Activated T-helper 9 cell treated with anti-CD3 and anti-CD28 coated beads, Interleukin-2, amount 50 U/mL, for 16 hours (primary cell): ENCODE data around the gene ZBTB39.
"Not testable (repeated sequence)": the region's sequence is repeated elsewhere in the genome, so short reads cannot be mapped to it uniquely, and the experiment has no call there.

Experiments
- DNase-seq: peaks from one replicate; pipeline ENCODE4 v3.0.0-alpha.2; 2020; ENCODE audit warnings: low read depth

Gene ZBTB39, protein sequence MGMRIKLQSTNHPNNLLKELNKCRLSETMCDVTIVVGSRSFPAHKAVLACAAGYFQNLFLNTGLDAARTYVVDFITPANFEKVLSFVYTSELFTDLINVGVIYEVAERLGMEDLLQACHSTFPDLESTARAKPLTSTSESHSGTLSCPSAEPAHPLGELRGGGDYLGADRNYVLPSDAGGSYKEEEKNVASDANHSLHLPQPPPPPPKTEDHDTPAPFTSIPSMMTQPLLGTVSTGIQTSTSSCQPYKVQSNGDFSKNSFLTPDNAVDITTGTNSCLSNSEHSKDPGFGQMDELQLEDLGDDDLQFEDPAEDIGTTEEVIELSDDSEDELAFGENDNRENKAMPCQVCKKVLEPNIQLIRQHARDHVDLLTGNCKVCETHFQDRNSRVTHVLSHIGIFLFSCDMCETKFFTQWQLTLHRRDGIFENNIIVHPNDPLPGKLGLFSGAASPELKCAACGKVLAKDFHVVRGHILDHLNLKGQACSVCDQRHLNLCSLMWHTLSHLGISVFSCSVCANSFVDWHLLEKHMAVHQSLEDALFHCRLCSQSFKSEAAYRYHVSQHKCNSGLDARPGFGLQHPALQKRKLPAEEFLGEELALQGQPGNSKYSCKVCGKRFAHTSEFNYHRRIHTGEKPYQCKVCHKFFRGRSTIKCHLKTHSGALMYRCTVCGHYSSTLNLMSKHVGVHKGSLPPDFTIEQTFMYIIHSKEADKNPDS

DNA sequence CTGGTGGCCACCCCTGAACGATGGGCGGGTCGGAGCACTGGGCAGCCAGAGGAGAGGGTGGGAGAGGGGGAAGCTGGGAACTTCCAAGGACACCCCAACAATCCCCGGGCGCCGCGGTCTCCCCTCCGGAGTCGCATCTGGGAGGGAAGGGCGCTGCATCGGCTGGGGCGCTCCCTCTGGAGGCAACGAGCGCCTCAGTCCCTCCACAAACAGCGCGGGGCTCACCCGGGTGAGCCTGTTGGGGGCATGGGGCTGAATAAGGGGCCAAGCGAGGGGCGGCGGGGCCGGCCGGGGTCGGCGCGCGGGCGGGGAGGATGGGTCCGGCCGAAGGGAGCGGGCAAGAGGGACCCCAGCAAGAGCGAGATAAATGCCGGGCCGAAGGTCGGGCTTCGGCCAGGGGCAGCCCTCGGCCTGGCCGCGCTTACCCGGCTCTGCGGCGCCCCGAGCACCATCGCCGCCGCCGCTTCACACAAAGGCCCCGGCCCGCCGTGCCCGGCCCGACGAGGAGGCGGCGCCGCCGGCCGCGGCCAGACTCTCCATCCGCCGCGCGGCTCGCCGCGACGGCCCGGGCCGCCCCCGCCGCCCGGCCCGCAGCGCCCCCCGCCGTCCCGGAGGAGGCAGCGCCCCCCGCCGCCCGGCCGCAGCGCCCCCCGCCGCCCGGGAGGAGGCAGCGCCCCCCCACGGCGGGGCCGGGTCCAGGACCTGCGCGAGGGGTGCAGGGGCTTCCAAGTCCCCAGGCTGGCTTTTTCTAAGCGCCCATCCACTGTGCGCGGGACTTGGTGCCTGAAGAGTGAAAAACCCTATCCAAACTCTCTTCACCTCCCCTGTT is at the start of gene ZBTB39:
ZBTB39 (minus strand) TSS at position 567 of the 829 bp plus-strand sequence. CDS start 1,629 bp downstream, outside the sequence.
- DNase-seq = peak; percentile 66

GRCh38 chr12:57055824-57056223 is 49.5 kb upstream of the ZBTB39 start:
- DNase-seq = no peak

- not testable (repeated sequence) for DNase-seq
Measured at GRCh38 chr12:57053901-57054300, 47.6 kb upstream of the ZBTB39 start.

- not testable (repeated sequence) for DNase-seq
Measured at GRCh38 chr12:57053146-57053545, 46.8 kb upstream of the ZBTB39 start.

DNA sequence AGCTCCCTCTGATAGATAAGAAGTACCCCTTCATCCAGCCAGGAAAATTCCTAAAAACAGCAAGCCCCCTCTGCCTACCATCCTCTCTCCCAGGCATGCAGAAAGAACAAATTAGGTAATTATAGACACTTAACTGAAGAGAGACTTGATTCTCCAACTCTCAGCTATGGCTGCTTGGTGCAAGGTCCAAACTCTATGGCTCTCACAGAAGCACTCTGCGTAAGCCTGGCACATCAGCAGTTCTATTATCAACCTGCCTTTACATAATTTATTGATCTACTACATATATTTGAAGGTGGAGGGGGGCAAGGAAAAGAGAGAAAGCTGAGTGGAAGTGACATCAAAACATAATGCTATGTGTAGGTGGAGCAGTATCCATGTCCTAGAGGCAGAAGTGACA is 44.7 kb upstream of the ZBTB39 start:
- DNase-seq = no peak

- DNase-seq = no peak
Measured at GRCh38 chr12:57049890-57050289, 43.5 kb upstream of the ZBTB39 start, which contains the start of gene MYO1A. Gene MYO1A (minus strand): TSS chr12:57050129. CDS start chr12:57048323, 1,806 bp downstream.

GRCh38 chr12:57049119-57049446 is 42.7 kb upstream of the ZBTB39 start:
- no peak for DNase-seq

DNA sequence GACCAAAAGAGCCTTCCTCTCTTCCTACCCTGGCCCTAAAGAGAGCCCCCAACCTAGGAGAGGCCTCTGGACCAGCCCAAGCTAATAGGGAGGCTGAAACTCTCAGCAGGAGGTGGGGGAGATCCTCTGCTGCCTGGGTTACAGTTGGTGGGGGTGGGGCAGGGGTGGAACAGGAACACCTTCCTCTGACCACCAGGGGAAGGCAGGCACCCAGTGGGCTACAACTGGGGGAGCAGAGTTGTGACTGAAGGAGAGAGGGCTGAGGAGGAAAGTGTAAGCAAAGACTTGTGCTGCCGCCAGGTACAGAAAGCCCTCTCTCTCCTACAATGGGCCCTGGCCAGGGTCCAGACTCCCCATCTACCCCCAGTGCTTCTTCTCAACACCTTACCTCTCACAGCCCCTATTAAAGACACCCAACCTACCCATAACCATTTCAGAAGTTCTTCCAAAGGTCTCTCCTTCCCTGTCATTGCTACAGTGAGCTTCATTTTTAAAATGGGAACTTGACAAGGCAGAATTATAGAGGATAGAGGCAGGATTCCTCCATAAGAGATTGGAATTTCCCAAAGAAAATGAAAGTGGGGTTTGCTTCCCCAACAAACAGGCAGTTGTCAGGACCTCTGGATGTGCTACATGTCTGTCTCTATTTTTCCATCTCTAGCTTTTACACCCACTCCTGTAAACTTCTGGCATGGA is 42.2 kb upstream of the ZBTB39 start:
- no peak for DNase-seq

- DNase-seq = no peak
Measured at GRCh38 chr12:57047981-57048380, 41.6 kb upstream of the ZBTB39 start.

DNA sequence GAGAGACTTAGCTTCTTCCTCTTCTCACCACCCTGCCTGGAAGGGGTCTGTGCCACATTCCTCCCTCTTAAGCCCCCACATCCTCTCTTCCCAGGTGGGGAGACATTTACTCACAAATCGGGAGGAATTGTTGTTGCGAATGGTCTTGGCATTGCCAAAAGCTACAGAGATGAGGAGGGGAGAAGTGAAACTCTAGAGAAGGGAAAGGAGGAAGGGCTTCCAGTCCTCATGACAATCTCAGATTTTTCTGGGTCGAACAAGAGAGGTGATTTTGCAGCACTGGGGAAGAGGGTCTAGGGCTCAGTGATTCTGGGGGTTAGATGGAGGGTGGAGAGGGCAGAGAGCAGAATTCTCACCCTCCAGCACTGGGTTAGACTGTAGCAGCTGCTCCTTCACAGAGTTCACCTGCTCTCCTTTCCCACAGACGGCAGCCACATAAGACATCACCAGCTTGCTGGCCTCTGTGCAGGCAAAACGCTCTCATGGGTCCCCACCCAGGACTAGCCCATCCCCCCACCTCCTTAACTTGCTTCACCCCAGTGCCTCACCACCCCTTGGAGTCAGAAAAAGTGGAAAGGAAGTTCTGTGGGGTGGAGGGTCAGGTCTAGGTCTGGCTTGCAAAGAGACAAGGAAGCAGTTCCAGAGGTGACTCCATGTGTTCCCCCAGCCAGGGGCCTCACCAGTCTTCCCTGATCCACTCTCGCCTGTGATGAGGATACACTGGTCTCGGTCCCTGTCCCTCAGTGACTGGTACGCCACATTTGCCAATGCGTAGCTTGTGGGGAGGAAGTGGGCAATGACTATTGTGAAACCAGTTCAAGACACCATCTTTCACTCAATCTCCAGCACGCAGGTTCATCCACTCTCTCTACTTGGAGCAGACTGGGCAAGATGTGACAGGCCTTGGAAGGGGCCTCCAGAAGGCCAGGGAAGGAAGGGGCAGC is 40.9 kb upstream of the ZBTB39 start:
- no peak for DNase-seq

GRCh38 chr12:57046086-57046791 is 39.9 kb upstream of the ZBTB39 start:
- DNase-seq = no peak

DNA sequence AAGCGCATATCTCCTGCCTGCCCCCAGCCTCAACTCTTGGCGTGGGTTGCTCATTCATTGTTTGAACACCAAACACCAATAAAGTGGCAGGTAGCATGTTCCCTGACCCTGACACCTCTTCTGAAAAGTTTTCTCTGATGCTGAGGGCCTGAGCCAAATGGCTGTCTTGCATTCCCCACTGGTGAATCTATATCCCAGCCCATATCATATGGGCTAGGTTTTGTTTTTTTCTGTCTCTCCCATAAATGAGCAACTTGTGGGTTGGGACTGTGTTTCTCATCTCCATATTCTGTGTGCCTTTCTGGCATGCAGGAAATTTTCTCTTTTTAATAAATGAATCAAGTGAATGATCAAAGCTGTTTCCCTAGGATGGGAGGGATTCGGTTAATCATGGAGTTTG is 38.5 kb upstream of the ZBTB39 start:
- no peak for DNase-seq

DNA sequence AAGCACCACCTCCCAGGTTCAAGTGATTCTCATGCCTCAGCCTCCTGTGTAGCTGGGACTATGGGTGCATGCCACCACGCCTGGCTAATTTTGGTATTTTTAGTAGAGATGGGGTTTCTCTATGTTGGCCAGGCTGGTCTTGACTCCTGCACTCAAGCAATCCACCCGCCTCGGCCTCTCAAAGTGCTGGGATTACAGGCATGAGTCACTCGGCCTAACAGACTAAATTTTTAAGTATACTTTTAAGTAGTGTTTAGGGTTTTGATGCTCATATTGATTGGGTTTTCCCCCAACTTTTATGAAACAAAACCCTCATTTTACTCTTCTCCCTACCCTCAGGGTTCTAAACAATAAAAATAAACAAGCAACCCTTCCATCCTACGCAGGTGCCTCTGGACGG is 38.1 kb upstream of the ZBTB39 start:
- no peak for DNase-seq

GRCh38 chr12:57042695-57043094 is 36.3 kb upstream of the ZBTB39 start:
- DNase-seq = no peak

DNA sequence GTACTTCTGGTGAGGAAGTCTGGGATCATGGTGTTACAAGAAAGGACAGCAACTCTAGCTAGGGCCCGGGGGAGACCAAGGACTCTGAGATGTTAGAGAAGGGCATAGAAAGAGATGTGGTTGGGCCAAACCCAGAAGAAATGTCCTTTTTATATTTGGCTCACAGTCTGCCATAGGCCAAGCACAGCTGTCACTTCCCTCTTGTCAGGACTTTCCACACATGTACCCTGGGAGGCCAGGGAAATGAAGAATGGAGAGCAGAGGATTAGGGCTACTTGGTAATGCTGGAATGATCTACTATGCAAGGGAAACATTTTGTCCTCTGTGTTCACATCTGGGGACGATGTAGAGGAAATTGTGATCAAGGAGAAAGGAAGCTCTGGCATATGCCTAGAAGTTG is 34.4 kb upstream of the ZBTB39 start:
- no peak for DNase-seq

GRCh38 chr12:57040211-57040610 is 33.9 kb upstream of the ZBTB39 start:
- DNase-seq = no peak

DNA sequence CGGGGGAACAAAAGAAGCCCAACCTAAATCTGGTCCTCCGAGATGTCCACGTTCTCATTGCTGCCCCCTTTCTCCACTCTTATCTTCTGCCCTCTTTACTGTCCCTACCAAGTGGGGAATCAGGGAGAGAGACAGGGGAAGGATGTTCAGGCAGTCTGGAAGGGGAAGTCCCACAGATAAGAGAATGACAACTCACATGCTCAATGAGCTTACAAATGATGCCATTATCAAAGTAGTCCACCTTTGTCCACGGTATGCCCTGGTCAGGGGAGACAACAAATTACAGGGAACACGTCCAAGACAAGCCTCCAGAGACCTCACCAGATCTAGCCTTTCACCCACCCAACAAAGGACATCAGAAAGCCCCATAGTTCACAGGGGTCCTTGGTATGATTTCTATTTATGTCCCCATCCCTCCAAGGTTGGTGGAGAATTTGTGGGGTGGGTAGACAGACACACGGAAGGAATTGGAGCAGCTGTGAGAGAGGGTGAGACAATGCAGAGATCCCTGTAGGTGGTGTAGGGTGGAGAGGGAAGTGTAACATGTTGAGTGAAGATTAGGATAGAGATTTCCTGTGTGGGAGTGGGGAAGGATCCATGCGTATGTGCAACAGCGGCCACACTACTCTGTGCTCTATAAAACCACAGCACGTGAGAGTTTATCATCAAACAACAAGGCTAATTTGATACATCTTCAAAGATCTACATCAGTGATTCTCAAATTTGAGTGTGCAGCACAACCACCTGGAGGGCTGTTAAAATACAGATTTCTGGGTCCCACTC is 32.9 kb upstream of the ZBTB39 start:
- DNase-seq = no peak

DNA sequence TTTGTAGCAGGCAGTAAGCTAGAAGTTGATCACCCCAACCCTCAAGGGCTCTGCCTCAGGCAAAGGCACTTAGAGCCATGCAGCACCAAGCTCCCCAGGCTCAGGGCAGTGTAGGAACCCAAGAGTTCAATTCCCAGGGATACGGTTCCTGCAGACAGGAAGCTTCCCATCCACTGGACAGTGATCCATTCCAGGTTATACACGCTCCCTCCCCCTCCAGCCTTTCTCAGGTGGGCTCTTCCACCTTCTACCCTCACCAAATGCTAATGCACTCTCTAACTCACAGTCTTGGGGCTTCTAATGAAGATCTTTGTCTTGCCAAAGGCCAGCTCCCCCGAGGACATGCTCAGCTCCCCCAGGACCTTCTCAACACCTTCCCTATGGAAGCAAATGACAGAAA is 30.9 kb upstream of the ZBTB39 start:
- DNase-seq = no peak

- no peak for DNase-seq
Measured at GRCh38 chr12:57033431-57033830, 27.1 kb upstream of the ZBTB39 start.
